Activated CD4-positive, alpha-beta T cell treated with anti-CD3 and anti-CD28 coated beads, Interleukin-2, amount 10 ng/mL, durations not matched to agents 7 days and 5 days (primary cell): ENCODE results near the gene ADGRL3. TPM values are rescaled to one million over a fixed set of nuclear protein-coding genes. Genes with fewer than 3 reads are reported as not detected.
"Not testable (repeated sequence)": the region's sequence is repeated elsewhere in the genome, so short reads cannot be mapped to it uniquely, and the experiment has no call there.

Experiments used
- CTCF ChIA-PET: fragments of 350-600 bp; sonication (Branson Sonifier 250); formaldehyde crosslinking; loops from one replicate; lab custom pipeline; 2021; ENCODE audit warnings: antibody characterized with exemption; lab: Charles Lee
- POLR2A ChIA-PET: fragments of 350-600 bp; sonication (Branson Sonifier 250); formaldehyde crosslinking; loops from one replicate; lab custom pipeline; 2021; ENCODE audit warnings: antibody characterized with exemption; lab: Charles Lee
- DNase-seq: peaks from one replicate; pipeline ENCODE4 v3.0.0-alpha.2; 2020
- H3K27ac Mint-ChIP-seq: one replicate; pipeline ENCODE4 v1.8.0; 2021; ENCODE audit warnings: mild to moderate bottlenecking, moderate library complexity, mixed read lengths
- H3K27me3 Mint-ChIP-seq: one replicate; pipeline ENCODE4 v1.8.0; 2021; ENCODE audit warnings: mixed read lengths
- H3K36me3 Mint-ChIP-seq: one replicate; pipeline ENCODE4 v1.8.0; 2021; ENCODE audit warnings: low read depth, mixed read lengths
- H3K4me1 Mint-ChIP-seq: one replicate; pipeline ENCODE4 v1.8.0; 2021; ENCODE audit warnings: mixed read lengths
- H3K4me3 Mint-ChIP-seq: one replicate; pipeline ENCODE4 v1.8.0; 2021; ENCODE audit warnings: mild to moderate bottlenecking, moderate library complexity, mixed read lengths
- H3K9me3 Mint-ChIP-seq: one replicate; pipeline ENCODE4 v1.8.0; 2021; ENCODE audit warnings: mixed read lengths
- total RNA-seq, 2 experiments: library from RNA; stranded (reverse); gene quantifications; one replicate each; pipeline ENCODE4 v1.2.3, GENCODE V29; 2021

Gene ADGRL3
- total RNA-seq, 2 experiments from 2014 or later = not detected

GRCh38 chr4:61812171-61812570, 612.0 kb downstream of the ADGRL3 start:
- Mint-ChIP-seq H3K27ac (no peak overlapping the region), H3K9me3 (peaks cover 6% of the 10 kb centered on the region), H3K4me1 (no peaks in the 10 kb centered on the region), H3K36me3 (no peaks in the 10 kb centered on the region), H3K27me3 (no peaks in the 10 kb centered on the region), H3K4me3 (no peak overlapping the region)
- ChIA-PET POLR2A (no interaction called here), CTCF (no interaction called here)
- DNase-seq = no peak

- DNase-seq = no peak
- ChIA-PET POLR2A (no interaction called here), CTCF (no interaction called here)
- H3K4me3 Mint-ChIP-seq = no peak overlapping the region
- H3K9me3 Mint-ChIP-seq = peaks cover 15% of the 10 kb centered on the region
- no peak overlapping the region for H3K27ac Mint-ChIP-seq
- no peaks in the 10 kb centered on the region for H3K27me3 Mint-ChIP-seq
- no peaks in the 10 kb centered on the region for H3K36me3 Mint-ChIP-seq
- H3K4me1 Mint-ChIP-seq = no peaks in the 10 kb centered on the region
Observed at GRCh38 chr4:61817071-61817470, 616.9 kb downstream of the ADGRL3 start.

- no peak for DNase-seq
- Mint-ChIP-seq H3K27ac (no peak overlapping the region), H3K27me3 (no peaks in the 10 kb centered on the region), H3K4me1 (no peaks in the 10 kb centered on the region), H3K4me3 (no peak overlapping the region), H3K36me3 (no peaks in the 10 kb centered on the region), H3K9me3 (peaks cover 15% of the 10 kb centered on the region)
- ChIA-PET CTCF (no interaction called here), POLR2A (no interaction called here)
Observed at GRCh38 chr4:61820136-61820535, 620.0 kb downstream of the ADGRL3 start.

GRCh38 chr4:61824454-61824853, 624.3 kb downstream of the ADGRL3 start:
- H3K9me3 Mint-ChIP-seq = peaks cover 2% of the 10 kb centered on the region
- no peak for DNase-seq
- no peak overlapping the region for H3K27ac Mint-ChIP-seq

GRCh38 chr4:61827907-61828391, 627.8 kb downstream of the ADGRL3 start:
- no peaks in the 10 kb centered on the region for H3K4me1 Mint-ChIP-seq
- no peak for DNase-seq
- H3K4me3 Mint-ChIP-seq = no peak overlapping the region
- H3K9me3 Mint-ChIP-seq = peaks cover 9% of the 10 kb centered on the region
- no peaks in the 10 kb centered on the region for H3K27me3 Mint-ChIP-seq
- no peak overlapping the region for H3K27ac Mint-ChIP-seq
- H3K36me3 Mint-ChIP-seq = no peaks in the 10 kb centered on the region
- CTCF ChIA-PET = no interaction called here
- POLR2A ChIA-PET = no interaction called here

More at GRCh38 chr4:61824454-61824853, 624.3 kb downstream of the ADGRL3 start:
- ChIA-PET POLR2A (no interaction called here), CTCF (no interaction called here)
- H3K4me3 Mint-ChIP-seq = no peak overlapping the region
- no peaks in the 10 kb centered on the region for H3K36me3 Mint-ChIP-seq
- no peaks in the 10 kb centered on the region for H3K4me1 Mint-ChIP-seq
- no peaks in the 10 kb centered on the region for H3K27me3 Mint-ChIP-seq

GRCh38 chr4:61828960-61829359, 628.8 kb downstream of the ADGRL3 start:
- H3K36me3 Mint-ChIP-seq = no peaks in the 10 kb centered on the region
- CTCF ChIA-PET = no interaction called here
- H3K27ac Mint-ChIP-seq = no peak overlapping the region
- peaks cover 11% of the 10 kb centered on the region for H3K9me3 Mint-ChIP-seq
- POLR2A ChIA-PET = no interaction called here
- no peaks in the 10 kb centered on the region for H3K4me1 Mint-ChIP-seq
- no peaks in the 10 kb centered on the region for H3K27me3 Mint-ChIP-seq
- DNase-seq = no peak
- no peak overlapping the region for H3K4me3 Mint-ChIP-seq

- Mint-ChIP-seq H3K27ac (no peak overlapping the region), H3K27me3 (no peaks in the 10 kb centered on the region), H3K4me1 (no peaks in the 10 kb centered on the region), H3K9me3 (peaks cover 11% of the 10 kb centered on the region), H3K36me3 (no peaks in the 10 kb centered on the region), H3K4me3 (no peak overlapping the region)
- DNase-seq = no peak
- POLR2A ChIA-PET = no interaction called here
- CTCF ChIA-PET = no interaction called here
Observed at GRCh38 chr4:61831987-61832386, 631.9 kb downstream of the ADGRL3 start.

GRCh38 chr4:61837395-61837794, 637.3 kb downstream of the ADGRL3 start:
- H3K4me3 Mint-ChIP-seq = no peak overlapping the region
- CTCF ChIA-PET = no interaction called here
- POLR2A ChIA-PET = no interaction called here
- no peaks in the 10 kb centered on the region for H3K36me3 Mint-ChIP-seq
- H3K27me3 Mint-ChIP-seq = no peaks in the 10 kb centered on the region
- H3K4me1 Mint-ChIP-seq = no peaks in the 10 kb centered on the region
- no peak for DNase-seq
- H3K9me3 Mint-ChIP-seq = peaks cover 4% of the 10 kb centered on the region
- H3K27ac Mint-ChIP-seq = no peak overlapping the region

- Mint-ChIP-seq H3K27ac (no peak overlapping the region), H3K27me3 (no peaks in the 10 kb centered on the region), H3K4me1 (no peaks in the 10 kb centered on the region), H3K9me3 (peaks cover 4% of the 10 kb centered on the region), H3K4me3 (no peak overlapping the region), H3K36me3 (no peaks in the 10 kb centered on the region)
- ChIA-PET POLR2A (no interaction called here), CTCF (no interaction called here)
- DNase-seq = no peak
Observed at GRCh38 chr4:61838072-61838471, 637.9 kb downstream of the ADGRL3 start.

- CTCF ChIA-PET = no interaction called here
- Mint-ChIP-seq H3K27me3 (no peaks in the 10 kb centered on the region), H3K4me3 (no peak overlapping the region), H3K36me3 (no peaks in the 10 kb centered on the region), H3K27ac (no peak overlapping the region), H3K4me1 (no peaks in the 10 kb centered on the region), H3K9me3 (peaks cover 1% of the 10 kb centered on the region)
- POLR2A ChIA-PET = no interaction called here
- no peak for DNase-seq
Observed at GRCh38 chr4:61841714-61842113, 641.6 kb downstream of the ADGRL3 start.

GRCh38 chr4:61851126-61851525, 651.0 kb downstream of the ADGRL3 start:
- H3K4me1 Mint-ChIP-seq = no peaks in the 10 kb centered on the region
- H3K4me3 Mint-ChIP-seq = no peak overlapping the region
- H3K27ac Mint-ChIP-seq = no peak overlapping the region
- no peaks in the 10 kb centered on the region for H3K27me3 Mint-ChIP-seq
- POLR2A ChIA-PET = no interaction called here
- no peaks in the 10 kb centered on the region for H3K9me3 Mint-ChIP-seq
- no peaks in the 10 kb centered on the region for H3K36me3 Mint-ChIP-seq
- DNase-seq = no peak
- CTCF ChIA-PET = no interaction called here

- H3K4me3 Mint-ChIP-seq, CTCF ChIA-PET, H3K27me3 Mint-ChIP-seq, H3K27ac Mint-ChIP-seq, POLR2A ChIA-PET, H3K36me3 Mint-ChIP-seq, H3K9me3 Mint-ChIP-seq, H3K4me1 Mint-ChIP-seq, DNase-seq: not testable (repeated sequence)
Observed at GRCh38 chr4:61852105-61852504, 652.0 kb downstream of the ADGRL3 start.

- H3K4me3 Mint-ChIP-seq = no peak overlapping the region
- no peaks in the 10 kb centered on the region for H3K4me1 Mint-ChIP-seq
- ChIA-PET CTCF (no interaction called here), POLR2A (no interaction called here)
- H3K27ac Mint-ChIP-seq = no peak overlapping the region
- no peaks in the 10 kb centered on the region for H3K36me3 Mint-ChIP-seq
- DNase-seq = no peak
- no peaks in the 10 kb centered on the region for H3K27me3 Mint-ChIP-seq
- no peaks in the 10 kb centered on the region for H3K9me3 Mint-ChIP-seq
Observed at GRCh38 chr4:61853041-61853440, 652.9 kb downstream of the ADGRL3 start.

- ChIA-PET POLR2A (no interaction called here), CTCF (no interaction called here)
- H3K9me3 Mint-ChIP-seq = peaks cover 2% of the 10 kb centered on the region
- H3K4me3 Mint-ChIP-seq = no peak overlapping the region
- H3K27ac Mint-ChIP-seq = no peak overlapping the region
- H3K27me3 Mint-ChIP-seq = no peaks in the 10 kb centered on the region
- H3K4me1 Mint-ChIP-seq = no peaks in the 10 kb centered on the region
- no peaks in the 10 kb centered on the region for H3K36me3 Mint-ChIP-seq
- no peak for DNase-seq
Observed at GRCh38 chr4:61860376-61860775, 660.2 kb downstream of the ADGRL3 start.
